Measurements from ENCODE around the gene CDH23.

CDH23 gene

DNA sequence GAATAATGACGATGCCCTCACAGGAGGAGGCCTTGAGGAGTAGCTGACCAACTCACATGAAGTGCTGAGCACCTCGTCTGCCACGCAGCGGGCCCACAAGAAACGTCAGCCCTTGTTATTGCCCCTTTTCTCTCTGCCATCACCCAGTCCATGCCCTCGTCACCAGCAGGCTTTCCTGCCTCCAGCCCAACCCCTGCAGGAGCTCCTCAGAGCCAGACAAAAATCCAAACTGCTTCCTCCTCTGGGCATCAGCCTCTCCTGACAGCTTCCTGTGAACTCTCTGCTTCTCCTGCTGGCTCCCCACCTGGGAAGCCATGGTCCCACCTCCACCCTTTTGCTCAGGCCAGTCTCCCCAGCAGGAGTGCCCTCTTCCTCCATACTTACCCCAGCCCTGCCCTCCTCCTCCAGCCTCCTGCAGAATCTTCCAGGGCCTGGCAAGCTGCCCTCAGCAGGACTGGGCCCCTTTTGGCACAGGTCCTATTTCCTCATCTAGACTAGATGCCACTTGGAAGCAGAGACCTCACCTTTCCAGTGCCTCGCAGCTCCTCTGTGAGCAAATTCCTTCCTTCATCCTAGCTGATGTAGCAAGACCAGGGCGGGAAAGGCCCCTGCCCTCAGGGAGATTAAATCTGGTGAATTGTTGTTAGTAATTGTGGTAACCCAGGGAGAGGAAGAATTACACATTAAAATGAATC, 207.8 kb downstream of the CDH23 start:
- Histone ChIP-seq H3K36me3 (ENCODE audit: insufficient read depth, low read length) (no peaks in the 10 kb centered on the region), H3K79me2 (ENCODE audit: insufficient read depth, low read length) (no peaks in the 10 kb centered on the region), H4K20me1 (ENCODE audit: insufficient read depth, low read length, poor library complexity, severe bottlenecking) (no peaks in the 10 kb centered on the region), H3K9me3 (ENCODE audit: insufficient read depth, low read depth, low read length) (no peaks in the 10 kb centered on the region), H3K4me3 (ENCODE audit: low read length, poor library complexity, severe bottlenecking) (no peak overlapping the region), H2AFZ (ENCODE audit: low read length) (no peak overlapping the region), H3K9ac (ENCODE audit: low read depth, low read length, poor library complexity, severe bottlenecking) (no peak overlapping the region), H3K4me1 (ENCODE audit: insufficient read depth, low read length, poor library complexity, severe bottlenecking) (no peaks in the 10 kb centered on the region), H3K4me2 (ENCODE audit: low read depth, low read length, poor library complexity, severe bottlenecking) (no peak overlapping the region), H3K27me3 (ENCODE audit: insufficient read depth, low read length, poor library complexity, severe bottlenecking) (no peaks in the 10 kb centered on the region), H3K9me2 (replicated peaks; ENCODE audit: low read depth, low read length) (no peaks in the 10 kb centered on the region), H3F3A (ENCODE audit: low read depth) (no peaks in the 10 kb centered on the region)
- TF ChIP-seq EZH2phosphoT487 (IDR thresholded peaks at IDR 0.05; ENCODE audit: borderline replicate concordance) = no peak
- TF ChIP-seq, protein P1, sequence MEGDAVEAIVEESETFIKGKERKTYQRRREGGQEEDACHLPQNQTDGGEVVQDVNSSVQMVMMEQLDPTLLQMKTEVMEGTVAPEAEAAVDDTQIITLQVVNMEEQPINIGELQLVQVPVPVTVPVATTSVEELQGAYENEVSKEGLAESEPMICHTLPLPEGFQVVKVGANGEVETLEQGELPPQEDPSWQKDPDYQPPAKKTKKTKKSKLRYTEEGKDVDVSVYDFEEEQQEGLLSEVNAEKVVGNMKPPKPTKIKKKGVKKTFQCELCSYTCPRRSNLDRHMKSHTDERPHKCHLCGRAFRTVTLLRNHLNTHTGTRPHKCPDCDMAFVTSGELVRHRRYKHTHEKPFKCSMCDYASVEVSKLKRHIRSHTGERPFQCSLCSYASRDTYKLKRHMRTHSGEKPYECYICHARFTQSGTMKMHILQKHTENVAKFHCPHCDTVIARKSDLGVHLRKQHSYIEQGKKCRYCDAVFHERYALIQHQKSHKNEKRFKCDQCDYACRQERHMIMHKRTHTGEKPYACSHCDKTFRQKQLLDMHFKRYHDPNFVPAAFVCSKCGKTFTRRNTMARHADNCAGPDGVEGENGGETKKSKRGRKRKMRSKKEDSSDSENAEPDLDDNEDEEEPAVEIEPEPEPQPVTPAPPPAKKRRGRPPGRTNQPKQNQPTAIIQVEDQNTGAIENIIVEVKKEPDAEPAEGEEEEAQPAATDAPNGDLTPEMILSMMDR (conservative IDR thresholded peaks at IDR 0.05; ENCODE audit: low read length) = no peak

DNA sequence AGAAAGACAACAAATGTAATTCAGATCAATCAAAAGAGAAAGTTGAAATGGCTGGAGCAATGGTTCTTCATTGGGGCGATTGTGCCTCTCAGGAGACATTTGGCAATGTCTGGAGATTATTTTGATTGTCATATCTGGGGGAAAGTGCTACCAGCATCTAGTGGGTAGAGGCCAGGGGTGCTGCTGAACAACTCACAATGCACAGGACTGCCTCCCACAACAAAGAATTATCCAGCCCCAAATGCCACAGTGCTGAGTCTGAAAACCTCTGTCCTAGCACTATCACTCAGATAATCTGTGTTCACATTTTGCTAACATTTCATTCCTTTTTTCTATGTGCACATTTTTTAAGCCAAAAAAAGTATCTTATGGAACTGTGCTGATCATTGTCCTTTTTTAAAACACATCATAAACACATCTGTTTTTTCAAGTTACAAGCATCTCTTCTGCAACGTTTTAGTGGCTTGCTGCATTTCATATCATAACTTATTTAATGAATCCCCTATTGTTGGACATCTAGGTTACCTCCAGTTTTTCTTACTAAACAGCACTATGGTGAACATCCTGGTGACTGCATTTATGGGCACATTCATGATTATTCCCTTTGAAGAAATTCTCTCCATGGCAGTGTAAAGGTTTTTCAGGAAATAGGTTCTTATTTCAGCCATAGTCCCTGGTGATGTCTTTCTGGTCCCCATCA, 208.7 kb downstream of the CDH23 start:
- H3F3A ChIP-seq (ENCODE audit: low read depth) = no peaks in the 10 kb centered on the region
- no peaks in the 10 kb centered on the region for H3K9me3 ChIP-seq (ENCODE audit: insufficient read depth, low read depth, low read length)
- H4K20me1 ChIP-seq (ENCODE audit: insufficient read depth, low read length, poor library complexity, severe bottlenecking) = no peaks in the 10 kb centered on the region
- no peak overlapping the region for H3K9ac ChIP-seq (ENCODE audit: low read depth, low read length, poor library complexity, severe bottlenecking)
- H3K4me2 ChIP-seq (ENCODE audit: low read depth, low read length, poor library complexity, severe bottlenecking) = no peak overlapping the region
- H3K4me3 ChIP-seq (ENCODE audit: low read length, poor library complexity, severe bottlenecking) = no peak overlapping the region
- H3K9me2 ChIP-seq (replicated peaks; ENCODE audit: low read depth, low read length) = no peaks in the 10 kb centered on the region
- H3K4me1 ChIP-seq (ENCODE audit: insufficient read depth, low read length, poor library complexity, severe bottlenecking) = no peaks in the 10 kb centered on the region
- H3K79me2 ChIP-seq (ENCODE audit: insufficient read depth, low read length) = no peaks in the 10 kb centered on the region
- no peaks in the 10 kb centered on the region for H3K36me3 ChIP-seq (ENCODE audit: insufficient read depth, low read length)
- no peaks in the 10 kb centered on the region for H3K27me3 ChIP-seq (ENCODE audit: insufficient read depth, low read length, poor library complexity, severe bottlenecking)
- H2AFZ ChIP-seq (ENCODE audit: low read length) = no peak overlapping the region
- TF ChIP-seq EZH2phosphoT487 (IDR thresholded peaks at IDR 0.05; ENCODE audit: borderline replicate concordance) = no peak
- TF ChIP-seq, protein P1 (conservative IDR thresholded peaks at IDR 0.05; ENCODE audit: low read length) = no peak

DNA sequence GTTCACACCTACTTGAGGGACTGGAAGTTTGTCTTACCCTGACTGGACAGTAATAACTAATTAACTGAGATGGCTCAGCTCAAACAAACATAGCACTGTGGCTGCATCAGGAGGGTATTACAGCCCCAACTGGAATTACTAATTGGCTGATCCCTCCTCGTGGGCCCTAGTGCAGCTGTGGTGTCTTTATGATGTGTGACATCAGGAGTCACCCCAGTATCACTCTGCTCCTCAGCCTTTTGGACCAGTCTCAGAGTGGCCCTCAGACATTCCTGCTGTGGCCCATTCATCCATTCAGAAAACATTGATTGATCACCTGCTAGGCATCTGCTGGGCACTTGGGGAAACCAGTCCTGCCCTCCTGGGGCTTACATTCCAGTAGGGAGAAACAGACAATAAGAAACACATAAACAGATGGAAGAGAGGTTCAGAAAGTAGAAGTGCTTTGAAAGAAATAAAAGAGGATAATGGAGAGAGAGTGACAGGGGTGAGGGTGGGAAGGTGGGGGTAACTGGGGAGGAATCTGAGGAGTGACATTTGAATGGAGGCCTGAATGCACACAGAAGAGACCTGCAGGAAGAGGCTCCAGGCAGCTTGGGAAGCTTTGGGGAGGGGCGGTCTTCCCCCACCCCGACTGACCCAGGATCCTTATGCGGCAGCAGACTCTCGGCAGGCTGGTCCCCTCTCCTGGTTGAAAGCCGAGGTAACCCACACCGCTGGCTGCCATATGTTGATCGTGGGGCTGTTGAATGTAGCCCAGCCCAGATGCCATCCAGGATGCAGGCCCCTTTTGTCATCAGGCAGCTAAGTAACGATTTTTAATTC, 209.7 kb downstream of the CDH23 start:
- Histone ChIP-seq H4K20me1 (ENCODE audit: insufficient read depth, low read length, poor library complexity, severe bottlenecking) (no peaks in the 10 kb centered on the region), H3K4me2 (ENCODE audit: low read depth, low read length, poor library complexity, severe bottlenecking) (no peak overlapping the region), H3K27me3 (ENCODE audit: insufficient read depth, low read length, poor library complexity, severe bottlenecking) (no peaks in the 10 kb centered on the region), H3K9ac (ENCODE audit: low read depth, low read length, poor library complexity, severe bottlenecking) (no peak overlapping the region), H3K9me2 (replicated peaks; ENCODE audit: low read depth, low read length) (no peaks in the 10 kb centered on the region), H3F3A (ENCODE audit: low read depth) (no peaks in the 10 kb centered on the region), H3K36me3 (ENCODE audit: insufficient read depth, low read length) (no peaks in the 10 kb centered on the region), H3K79me2 (ENCODE audit: insufficient read depth, low read length) (no peaks in the 10 kb centered on the region), H3K9me3 (ENCODE audit: insufficient read depth, low read depth, low read length) (no peaks in the 10 kb centered on the region), H3K4me3 (ENCODE audit: low read length, poor library complexity, severe bottlenecking) (no peak overlapping the region), H3K4me1 (ENCODE audit: insufficient read depth, low read length, poor library complexity, severe bottlenecking) (no peaks in the 10 kb centered on the region), H2AFZ (ENCODE audit: low read length) (no peak overlapping the region)
- TF ChIP-seq EZH2phosphoT487 (IDR thresholded peaks at IDR 0.05; ENCODE audit: borderline replicate concordance) = no peak
- TF ChIP-seq, protein P1 (conservative IDR thresholded peaks at IDR 0.05; ENCODE audit: low read length) = no peak

Data from Loucy (cell line).